HG03103 (cell line): Measurements from ENCODE around the gene PATJ.

Experiments used
- ATAC-seq: cut with Tn5 transposase; IDR thresholded peaks from one replicate; pipeline ENCODE4 v1.9.1; 2021; ENCODE audit warnings: low read depth; ENCODE audit not compliant: unreplicated experiment

PATJ gene

GRCh38 chr1:61975638-61976037 is 233.4 kb downstream of the PATJ start:
- no peak for ATAC-seq

GRCh38 chr1:61976566-61976965 is 234.3 kb downstream of the PATJ start:
- ATAC-seq = no peak

- ATAC-seq = no peak
Measured at GRCh38 chr1:61978796-61979195, 236.5 kb downstream of the PATJ start.

GRCh38 chr1:61979729-61980128 is 237.4 kb downstream of the PATJ start:
- no peak for ATAC-seq

GRCh38 chr1:61980561-61980960 is 238.3 kb downstream of the PATJ start:
- no peak for ATAC-seq

- no peak for ATAC-seq
Measured at GRCh38 chr1:61981870-61982660, 239.8 kb downstream of the PATJ start.

GRCh38 chr1:61983236-61983635 is 241.0 kb downstream of the PATJ start:
- no peak for ATAC-seq

GRCh38 chr1:61992257-61992656 is 250.0 kb downstream of the PATJ start:
- no peak for ATAC-seq

- no peak for ATAC-seq
Measured at GRCh38 chr1:61993331-61993961, 251.2 kb downstream of the PATJ start.

- ATAC-seq = no peak
Measured at GRCh38 chr1:61995641-61996040, 253.4 kb downstream of the PATJ start.

- no peak for ATAC-seq
Measured at GRCh38 chr1:61997123-61997522, 254.8 kb downstream of the PATJ start.

GRCh38 chr1:62003777-62004176 is 261.5 kb downstream of the PATJ start:
- ATAC-seq = no peak

GRCh38 chr1:62006690-62007089 is 264.4 kb downstream of the PATJ start:
- no peak for ATAC-seq

- no peak for ATAC-seq
Measured at GRCh38 chr1:62011006-62011405, 268.7 kb downstream of the PATJ start.

GRCh38 chr1:62012095-62012494 is 269.8 kb downstream of the PATJ start:
- no peak for ATAC-seq

- ATAC-seq = no peak
Measured at GRCh38 chr1:62012836-62013235, 270.6 kb downstream of the PATJ start.

GRCh38 chr1:62013264-62013663 is 271.0 kb downstream of the PATJ start:
- ATAC-seq = no peak

- ATAC-seq = no peak
Measured at GRCh38 chr1:62022382-62022983, 280.2 kb downstream of the PATJ start.

- no peak for ATAC-seq
Measured at GRCh38 chr1:62024690-62025089, 282.4 kb downstream of the PATJ start.

GRCh38 chr1:62025154-62025553 is 282.9 kb downstream of the PATJ start:
- no peak for ATAC-seq

- no peak for ATAC-seq
Measured at GRCh38 chr1:62025892-62026291, 283.6 kb downstream of the PATJ start.

GRCh38 chr1:62029704-62030103 is 287.4 kb downstream of the PATJ start:
- ATAC-seq = no peak
